ENCODE measurements around the gene CHCHD1.

DNA sequence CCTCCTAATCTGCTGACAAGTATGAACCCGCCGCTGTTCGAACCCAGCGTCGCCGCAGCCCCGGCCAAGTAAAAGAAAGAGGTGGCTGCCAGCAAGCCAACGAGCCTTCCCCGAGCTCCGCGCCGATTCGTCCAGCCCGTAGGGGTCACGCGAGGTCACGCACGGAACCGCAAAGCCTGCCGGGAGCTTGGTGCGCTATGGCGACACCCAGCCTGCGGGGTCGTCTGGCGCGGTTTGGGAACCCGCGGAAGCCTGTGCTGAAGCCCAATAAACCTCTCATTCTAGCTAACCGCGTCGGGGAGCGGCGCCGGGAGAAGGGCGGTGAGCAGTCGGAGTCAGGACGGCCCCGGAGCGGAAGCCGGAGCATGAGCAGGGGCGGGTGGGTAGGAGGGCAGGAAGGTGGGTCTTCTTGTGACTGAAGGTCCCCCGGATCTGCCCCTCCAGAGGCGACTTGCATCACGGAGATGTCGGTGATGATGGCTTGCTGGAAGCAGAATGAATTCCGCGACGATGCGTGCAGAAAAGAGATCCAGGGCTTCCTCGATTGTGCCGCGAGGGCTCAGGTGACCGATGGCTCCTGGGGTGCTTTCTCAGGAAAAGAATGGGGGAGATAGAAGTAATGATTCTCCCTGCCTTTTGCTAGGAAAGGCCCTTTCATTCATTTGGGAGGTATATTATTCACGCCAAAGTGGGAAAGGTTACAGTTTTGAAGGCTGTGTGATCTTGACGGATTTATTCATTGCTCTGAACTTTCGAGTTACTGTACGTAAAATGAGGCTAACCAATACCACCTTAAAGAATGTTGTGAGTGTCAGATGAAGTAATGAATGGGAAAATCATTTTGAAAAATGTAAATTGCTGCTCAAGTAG is at the start of gene CHCHD1:
- TF ChIP-seq EZH2 (IDR thresholded peaks at IDR 0.05; ENCODE audit: borderline replicate concordance, low read depth, low read length, severe bottlenecking) = no peak
- TF ChIP-seq POLR2A (IDR thresholded peaks at IDR 0.05; ENCODE audit: low read depth, low read length) = peak; percentile 81
- TF ChIP-seq, protein P1, sequence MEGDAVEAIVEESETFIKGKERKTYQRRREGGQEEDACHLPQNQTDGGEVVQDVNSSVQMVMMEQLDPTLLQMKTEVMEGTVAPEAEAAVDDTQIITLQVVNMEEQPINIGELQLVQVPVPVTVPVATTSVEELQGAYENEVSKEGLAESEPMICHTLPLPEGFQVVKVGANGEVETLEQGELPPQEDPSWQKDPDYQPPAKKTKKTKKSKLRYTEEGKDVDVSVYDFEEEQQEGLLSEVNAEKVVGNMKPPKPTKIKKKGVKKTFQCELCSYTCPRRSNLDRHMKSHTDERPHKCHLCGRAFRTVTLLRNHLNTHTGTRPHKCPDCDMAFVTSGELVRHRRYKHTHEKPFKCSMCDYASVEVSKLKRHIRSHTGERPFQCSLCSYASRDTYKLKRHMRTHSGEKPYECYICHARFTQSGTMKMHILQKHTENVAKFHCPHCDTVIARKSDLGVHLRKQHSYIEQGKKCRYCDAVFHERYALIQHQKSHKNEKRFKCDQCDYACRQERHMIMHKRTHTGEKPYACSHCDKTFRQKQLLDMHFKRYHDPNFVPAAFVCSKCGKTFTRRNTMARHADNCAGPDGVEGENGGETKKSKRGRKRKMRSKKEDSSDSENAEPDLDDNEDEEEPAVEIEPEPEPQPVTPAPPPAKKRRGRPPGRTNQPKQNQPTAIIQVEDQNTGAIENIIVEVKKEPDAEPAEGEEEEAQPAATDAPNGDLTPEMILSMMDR (IDR thresholded peaks at IDR 0.05; ENCODE audit: extremely low read depth in 1 of 2, insufficient read depth in 1 of 2, low read depth in 1 of 2, low read length in 2 of 2) = no peak
- TF ChIP-seq JUN (IDR thresholded peaks at IDR 0.05; ENCODE audit: borderline replicate concordance, insufficient read depth, insufficient read length, low read depth) = no peak
